KMS-11 (cell line): ENCODE results near the gene MARVELD1.

Experiments used
- H2AFZ ChIP-seq: fragments of 200-600 bp; sonication (generic); 2 replicates; pipeline ENCODE4 v1.6.1; 2016; ENCODE audit warnings: antibody characterized with exemption, mixed run types, low read depth
- H3K27ac ChIP-seq: fragments of 200-600 bp; sonication (generic); 2 replicates; pipeline ENCODE4 v1.6.1; 2016; ENCODE audit warnings: mild to moderate bottlenecking, mixed run types
- H3K27me3 ChIP-seq: fragments of 200-600 bp; sonication (generic); 2 replicates; pipeline ENCODE4 v1.6.1; 2017; ENCODE audit warnings: mild to moderate bottlenecking, low read depth, mixed run types, moderate library complexity; ENCODE audit not compliant: insufficient read depth
- H3K36me3 ChIP-seq: fragments of 200-600 bp; sonication (generic); 2 replicates; pipeline ENCODE4 v1.6.1; 2017; ENCODE audit warnings: mild to moderate bottlenecking, mixed run types; ENCODE audit not compliant: insufficient read depth
- H3K4me1 ChIP-seq: fragments of 200-600 bp; sonication (generic); 2 replicates; pipeline ENCODE4 v1.6.1; 2016; ENCODE audit warnings: mild to moderate bottlenecking, low read depth, mixed run types; ENCODE audit not compliant: poor library complexity, severe bottlenecking
- H3K4me2 ChIP-seq: fragments of 200-600 bp; sonication (generic); 2 replicates; pipeline ENCODE4 v1.7.0; 2016; ENCODE audit warnings: mild to moderate bottlenecking, mixed run types
- H3K4me3 ChIP-seq: fragments of 200-600 bp; sonication (generic); IDR thresholded peaks from 2 replicates; pipeline ENCODE4 v1.6.1; 2017; ENCODE audit warnings: low read depth, low read length, mixed read lengths; ENCODE audit not compliant: insufficient read depth
- H3K79me2 ChIP-seq: fragments of 200-600 bp; sonication (generic); 2 replicates; pipeline ENCODE4 v1.6.1; 2016; ENCODE audit warnings: low read depth, mixed run types; ENCODE audit not compliant: insufficient read depth
- H3K9ac ChIP-seq: fragments of 200-600 bp; sonication (generic); 2 replicates; pipeline ENCODE4 v1.6.1; 2016; ENCODE audit warnings: mild to moderate bottlenecking, mixed run types
- H4K20me1 ChIP-seq: fragments of 200-600 bp; sonication (generic); 2 replicates; pipeline ENCODE4 v1.6.1; 2016; ENCODE audit warnings: mild to moderate bottlenecking, mixed run types; ENCODE audit not compliant: insufficient read depth
- TF ChIP-seq, protein P1 (sequence below): fragments of 200-600 bp; sonication (generic); conservative IDR thresholded peaks from 2 replicates; pipeline ENCODE4 v1.6.1; 2017; ENCODE audit warnings: low read depth, mild to moderate bottlenecking, antibody characterized with exemption, low read length, moderate library complexity, mixed read lengths

MARVELD1 gene

DNA sequence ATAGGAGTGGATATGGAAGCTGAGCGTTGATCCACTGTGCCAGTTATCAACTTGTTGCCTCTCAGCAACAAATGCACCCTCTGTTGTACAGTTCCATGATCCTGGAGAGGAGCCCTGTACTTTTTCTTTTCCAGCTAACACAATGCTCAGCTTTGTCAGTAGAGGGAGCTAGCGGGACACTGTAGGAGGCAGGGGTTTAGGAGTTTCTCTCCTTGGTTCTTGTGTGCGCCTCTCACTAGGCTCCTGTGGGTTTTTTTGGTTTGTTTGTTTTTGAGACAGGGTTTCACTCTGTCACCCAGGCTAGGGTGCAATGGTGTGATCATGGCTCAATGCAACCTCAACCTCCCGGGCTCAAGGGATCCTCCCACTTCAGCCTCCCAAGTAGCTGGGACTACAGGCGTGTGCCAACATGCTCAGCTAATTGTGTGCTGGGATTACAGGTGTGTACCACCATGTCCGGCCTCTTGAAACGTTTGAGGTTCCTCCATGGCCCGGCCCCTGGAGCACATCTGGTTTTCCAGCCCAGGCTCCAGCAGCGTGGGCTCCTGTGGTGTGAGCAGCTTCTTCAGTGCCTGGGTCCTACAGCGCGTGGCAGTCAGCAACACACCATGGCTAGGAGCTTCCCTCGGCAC, 12.0 kb upstream of the MARVELD1 start:
- Histone ChIP-seq H3K4me2 (peak overlapping the region; percentile 3; the same call in 1 of the 2 replicates), H3K4me1 (peaks cover 5% of the 10 kb centered on the region), H3K36me3 (no peaks in the 10 kb centered on the region), H3K27ac (no peak overlapping the region), H4K20me1 (no peaks in the 10 kb centered on the region), H3K27me3 (no peaks in the 10 kb centered on the region), H2AFZ (peak overlapping the region; percentile 35; the same call in 1 of the 2 replicates), H3K9ac (no peak overlapping the region), H3K79me2 (no peaks in the 10 kb centered on the region), H3K4me3 (no peak overlapping the region)
- TF ChIP-seq, protein P1, sequence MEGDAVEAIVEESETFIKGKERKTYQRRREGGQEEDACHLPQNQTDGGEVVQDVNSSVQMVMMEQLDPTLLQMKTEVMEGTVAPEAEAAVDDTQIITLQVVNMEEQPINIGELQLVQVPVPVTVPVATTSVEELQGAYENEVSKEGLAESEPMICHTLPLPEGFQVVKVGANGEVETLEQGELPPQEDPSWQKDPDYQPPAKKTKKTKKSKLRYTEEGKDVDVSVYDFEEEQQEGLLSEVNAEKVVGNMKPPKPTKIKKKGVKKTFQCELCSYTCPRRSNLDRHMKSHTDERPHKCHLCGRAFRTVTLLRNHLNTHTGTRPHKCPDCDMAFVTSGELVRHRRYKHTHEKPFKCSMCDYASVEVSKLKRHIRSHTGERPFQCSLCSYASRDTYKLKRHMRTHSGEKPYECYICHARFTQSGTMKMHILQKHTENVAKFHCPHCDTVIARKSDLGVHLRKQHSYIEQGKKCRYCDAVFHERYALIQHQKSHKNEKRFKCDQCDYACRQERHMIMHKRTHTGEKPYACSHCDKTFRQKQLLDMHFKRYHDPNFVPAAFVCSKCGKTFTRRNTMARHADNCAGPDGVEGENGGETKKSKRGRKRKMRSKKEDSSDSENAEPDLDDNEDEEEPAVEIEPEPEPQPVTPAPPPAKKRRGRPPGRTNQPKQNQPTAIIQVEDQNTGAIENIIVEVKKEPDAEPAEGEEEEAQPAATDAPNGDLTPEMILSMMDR = peak; percentile 82

DNA sequence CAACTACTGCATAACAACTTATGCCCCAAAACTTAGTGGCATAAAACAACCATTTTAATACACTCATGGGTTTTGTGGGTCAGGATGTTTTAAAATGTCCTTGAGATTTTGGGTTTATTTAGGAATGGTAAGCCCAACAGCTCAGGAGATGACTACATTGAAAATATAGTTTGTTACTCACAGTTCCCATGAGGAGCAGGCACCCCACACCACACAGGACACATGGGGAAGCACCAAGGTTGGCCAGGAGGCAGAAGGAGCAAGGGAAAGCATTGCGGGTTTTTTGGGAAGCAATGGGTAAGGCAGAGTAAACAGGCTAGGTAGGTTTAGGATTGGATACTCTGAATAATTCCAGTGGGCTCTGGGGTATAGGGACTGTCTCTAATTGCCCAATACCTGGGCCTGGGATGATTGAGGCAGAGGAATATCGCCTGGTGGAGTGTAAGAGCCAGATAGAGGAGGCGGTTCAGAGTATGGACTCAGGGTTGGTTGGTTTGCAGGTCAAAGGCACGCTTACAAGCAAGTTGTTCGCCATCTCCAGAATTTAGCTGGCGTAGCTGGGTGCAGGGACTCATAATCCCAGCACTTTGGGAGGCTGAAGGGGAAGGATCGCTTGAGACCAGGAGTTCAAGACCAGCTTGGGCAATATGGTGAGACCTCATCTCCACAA, 10.0 kb upstream of the MARVELD1 start:
- Histone ChIP-seq H3K79me2 (no peaks in the 10 kb centered on the region), H3K9ac (no peak overlapping the region), H2AFZ (no peak overlapping the region), H3K4me1 (peaks cover 5% of the 10 kb centered on the region), H4K20me1 (no peaks in the 10 kb centered on the region), H3K4me3 (no peak overlapping the region), H3K4me2 (no peak overlapping the region), H3K27me3 (no peaks in the 10 kb centered on the region), H3K36me3 (no peaks in the 10 kb centered on the region), H3K27ac (no peak overlapping the region)
- TF ChIP-seq, protein P1 = no peak

DNA sequence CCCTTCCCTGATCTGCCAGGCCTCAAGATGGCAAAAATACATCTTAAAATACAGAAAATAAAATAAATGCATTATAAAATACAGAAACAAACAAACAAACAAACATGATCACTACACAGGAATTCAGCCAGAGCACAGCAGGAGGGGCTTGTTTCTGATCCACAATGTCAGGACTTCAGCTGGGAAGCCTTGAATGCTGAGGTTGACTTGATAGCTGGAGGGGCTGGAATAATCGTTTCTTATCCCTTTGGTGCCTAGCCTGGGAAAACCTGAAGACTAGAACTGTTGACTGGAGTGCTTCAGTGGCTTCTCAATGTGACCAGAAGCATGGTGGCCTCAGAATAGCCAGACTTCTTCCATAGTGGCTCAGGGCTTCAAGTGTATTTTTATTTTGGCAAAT, 9.2 kb upstream of the MARVELD1 start:
- peaks cover 5% of the 10 kb centered on the region for H3K4me1 ChIP-seq
- H3K36me3 ChIP-seq = no peaks in the 10 kb centered on the region
- H3K27ac ChIP-seq = no peak overlapping the region
- H3K27me3 ChIP-seq = no peaks in the 10 kb centered on the region
- no peak overlapping the region for H3K9ac ChIP-seq
- TF ChIP-seq, protein P1 = no peak
- H4K20me1 ChIP-seq = no peaks in the 10 kb centered on the region
- H3K4me3 ChIP-seq = no peak overlapping the region
- no peaks in the 10 kb centered on the region for H3K79me2 ChIP-seq
- H2AFZ ChIP-seq = no peak overlapping the region
- H3K4me2 ChIP-seq = no peak overlapping the region

DNA sequence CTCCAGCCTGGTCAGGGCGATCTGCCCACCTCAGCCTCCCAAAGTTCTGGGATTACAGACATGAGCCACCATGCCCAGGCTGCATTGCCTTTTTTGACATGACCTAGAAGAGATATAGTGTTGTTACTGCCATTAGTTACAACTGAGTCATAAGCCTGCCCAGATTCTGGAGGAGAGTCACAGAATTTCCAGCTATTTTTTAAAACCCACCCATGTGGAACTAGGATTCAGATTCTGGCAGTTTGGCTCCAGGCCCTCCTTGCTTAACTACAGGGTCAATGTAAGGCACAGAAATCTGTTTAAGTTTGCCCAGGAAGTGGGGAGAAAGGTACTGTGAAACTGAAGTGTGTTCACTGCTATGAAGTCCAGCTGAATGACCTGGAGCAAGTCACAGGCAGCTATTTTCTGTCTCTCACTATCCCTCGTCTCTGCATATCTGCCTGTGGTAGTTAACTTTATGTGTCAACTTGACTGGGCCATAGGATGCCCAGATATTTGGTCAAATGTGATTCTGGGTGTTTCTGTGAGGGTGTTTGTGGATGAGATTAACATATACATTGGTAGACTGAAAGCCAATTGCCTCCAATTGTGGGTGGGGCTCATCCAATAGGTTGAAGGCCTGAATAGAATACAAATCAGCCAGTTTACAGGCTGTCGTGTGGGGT, 8.4 kb upstream of the MARVELD1 start:
- no peaks in the 10 kb centered on the region for H3K27me3 ChIP-seq
- no peaks in the 10 kb centered on the region for H3K36me3 ChIP-seq
- H3K9ac ChIP-seq = no peak overlapping the region
- no peak overlapping the region for H3K4me2 ChIP-seq
- H2AFZ ChIP-seq = no peak overlapping the region
- no peak overlapping the region for H3K4me3 ChIP-seq
- peaks cover 5% of the 10 kb centered on the region for H3K4me1 ChIP-seq
- no peaks in the 10 kb centered on the region for H4K20me1 ChIP-seq
- TF ChIP-seq, protein P1 = no peak
- no peak overlapping the region for H3K27ac ChIP-seq
- no peaks in the 10 kb centered on the region for H3K79me2 ChIP-seq
